Caco-2 (cell line): ENCODE data around the gene HACD2. TPM values are rescaled to one million over a fixed set of nuclear protein-coding genes. Genes with fewer than 3 reads are reported as not detected.
"Not testable (repeated sequence)": the region's sequence is repeated elsewhere in the genome, so short reads cannot be mapped to it uniquely, and the experiment has no call there.

Experiments
- BruUV-seq: library from RNA; stranded (reverse); fragments of 400-500 nt; replicated peaks from 2 replicates; lab custom pipeline; 2021; lab: Mats Ljungman, UMichigan
- CTCF ChIA-PET: fragments of 300-600 bp; sonication (Branson Sonifier 250); formaldehyde crosslinking; loops from one replicate; lab custom pipeline; 2022; ENCODE audit warnings: antibody characterized with exemption; lab: Charles Lee
- POLR2A ChIA-PET: fragments of 300-600 bp; sonication (Branson Sonifier 250); formaldehyde crosslinking; loops from one replicate; lab custom pipeline; 2022; ENCODE audit warnings: antibody characterized with exemption; lab: Charles Lee
- DNase-seq, 2 experiments: peaks; one replicate each; pipeline versions ENCODE4 v3.0.0 to v3.0.0-alpha.2; 2020 to 2022
- H3K27me3 ChIP-seq: replicated peaks from 2 replicates; pipeline ENCODE4 v1.6.0; 2011; ENCODE audit warnings: low read length; ENCODE audit not compliant: control insufficient read depth, insufficient read depth
- H3K36me3 ChIP-seq: 2 replicates; pipeline ENCODE4 v1.5.1; 2011; ENCODE audit warnings: low read length; ENCODE audit not compliant: control insufficient read depth, insufficient read depth
- H3K4me1 ChIP-seq: fragments of 250-450 bp; sonication (Bioruptor Pico); 2 replicates; pipeline ENCODE4 v1.5.1; 2020; ENCODE audit warnings: mild to moderate bottlenecking
- H3K4me3 ChIP-seq: 2 replicates; pipeline ENCODE4 v1.5.1; 2011; ENCODE audit warnings: low read depth, mild to moderate bottlenecking, control low read depth, low read length
- H3K9me3 ChIP-seq: fragments of 250-450 bp; sonication (Bioruptor Pico); 2 replicates; pipeline ENCODE4 v1.5.1; 2020; ENCODE audit warnings: mild to moderate bottlenecking, moderate library complexity
- H3K27ac Mint-ChIP-seq: one replicate; pipeline ENCODE4 v1.8.0; 2022; ENCODE audit warnings: mixed read lengths; ENCODE audit not compliant: unreplicated experiment
- H3K27me3 Mint-ChIP-seq: one replicate; pipeline ENCODE4 v1.8.0; 2022; ENCODE audit warnings: mixed read lengths; ENCODE audit not compliant: insufficient read depth, unreplicated experiment
- H3K36me3 Mint-ChIP-seq: one replicate; pipeline ENCODE4 v1.8.0; 2022; ENCODE audit warnings: mild to moderate bottlenecking, mixed read lengths; ENCODE audit not compliant: insufficient read depth, unreplicated experiment
- H3K4me1 Mint-ChIP-seq: one replicate; pipeline ENCODE4 v1.8.0; 2022; ENCODE audit warnings: low read depth, mixed read lengths; ENCODE audit not compliant: unreplicated experiment
- H3K4me3 Mint-ChIP-seq: one replicate; pipeline ENCODE4 v1.8.0; 2022; ENCODE audit warnings: mild to moderate bottlenecking, moderate library complexity, mixed read lengths; ENCODE audit not compliant: unreplicated experiment
- H3K9me3 Mint-ChIP-seq: one replicate; pipeline ENCODE4 v1.8.0; 2022; ENCODE audit warnings: mixed read lengths; ENCODE audit not compliant: unreplicated experiment
- CTCF ChIP-seq, 2 experiments: fragments of 200-600 bp in 1 of 2; IDR thresholded peaks; 1 replicate in 1 of 2; 2 replicates in 1 of 2; pipeline versions ENCODE4 v1.5.1 to v1.8.0; 2011 to 2022; ENCODE audit warnings: antibody characterized with exemption in 1 of 2, control low read depth in 1 of 2, inconsistent platforms in 1 of 2, low read depth in 1 of 2, low read length in 1 of 2, mild to moderate bottlenecking in 1 of 2, moderate library complexity in 1 of 2; ENCODE audit not compliant: insufficient read depth in 1 of 2, severe bottlenecking in 1 of 2, unreplicated experiment in 1 of 2
- intact Hi-C: fragments of 100-400 bp; cut with micrococcal nuclease; formaldehyde crosslinking; loops from one replicate; pipeline ENCODE4 v1.10.0; 2022; ENCODE audit not compliant: unreplicated experiment
- total RNA-seq: library from RNA; stranded (reverse); gene quantifications from 2 replicates; pipeline ENCODE4 v1.2.3, GENCODE V29; 2022

The HACD2 gene
- total RNA-seq, 1 experiment from 2014 or later, result 92.5 TPM

DNA sequence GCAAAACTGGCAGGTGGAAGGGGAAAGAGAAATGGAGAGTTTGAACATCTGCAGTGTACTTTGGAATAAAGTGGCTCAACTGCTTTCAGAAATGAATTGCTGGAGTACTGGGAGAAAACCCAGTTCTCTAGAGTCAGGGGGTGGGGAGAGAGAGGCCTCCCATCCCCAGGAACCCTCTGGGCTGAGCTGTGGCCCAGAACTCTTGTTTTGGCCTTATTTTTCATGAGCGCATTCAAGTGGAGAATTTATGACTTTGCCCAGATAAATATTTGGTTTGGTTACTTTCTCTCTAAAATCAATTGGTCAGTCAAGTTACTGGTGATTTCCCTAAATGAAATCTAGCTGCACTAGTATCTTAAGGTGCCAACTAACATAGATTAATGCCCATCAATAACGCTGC lies 28.7 kb upstream of the HACD2 start:
- no peak overlapping the region for H3K4me3 ChIP-seq
- Mint-ChIP-seq H3K4me3 (no peak overlapping the region), H3K27ac (no peak overlapping the region), H3K9me3 (no peaks in the 10 kb centered on the region), H3K27me3 (no peaks in the 10 kb centered on the region), H3K4me1 (peaks cover 6% of the 10 kb centered on the region), H3K36me3 (peaks cover 6% of the 10 kb centered on the region)
- ChIA-PET POLR2A (interaction anchor here (0.6 to 0.7 kb wide), 2 partner anchors 27 to 36 kb away, joined by 4 to 11 read pairs; no protein-coding TSS in a partner anchor), CTCF (no interaction called here)
- H3K27me3 ChIP-seq, result no peaks in the 10 kb centered on the region
- BruUV-seq, result no TSS peak
- intact Hi-C loops, result no loop called here
- peaks cover 8% of the 10 kb centered on the region for H3K4me1 ChIP-seq
- no peaks in the 10 kb centered on the region for H3K9me3 ChIP-seq
- DNase-seq, result no peak
- TF ChIP-seq CTCF (IDR thresholded peaks at IDR 0.05; ENCODE audit: insufficient read depth in 1 of 2, low read depth in 1 of 2, low read length in 1 of 2, severe bottlenecking in 1 of 2, unreplicated experiment in 1 of 2), result no peak
- H3K36me3 ChIP-seq, result peaks cover 1% of the 10 kb centered on the region

DNA sequence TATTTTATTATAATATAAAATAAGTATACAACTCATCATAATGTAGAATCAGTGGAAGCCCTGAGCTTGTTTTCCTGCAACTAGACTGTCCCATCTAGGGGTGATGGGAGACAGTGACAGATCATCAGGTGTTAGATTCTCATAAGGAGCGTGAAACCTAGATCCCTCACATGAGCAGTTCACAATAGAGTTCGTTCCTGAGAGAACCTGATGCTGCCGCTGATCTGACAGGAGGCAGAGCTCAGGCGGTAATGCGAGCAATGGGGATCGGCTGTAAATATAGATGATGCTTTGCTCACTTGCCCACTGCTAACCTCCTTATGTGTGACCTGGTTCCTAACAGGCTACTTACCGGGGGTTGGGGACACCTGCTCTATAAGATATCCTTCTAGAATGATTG lies 26.8 kb upstream of the HACD2 start:
- POLR2A ChIA-PET, H3K4me1 Mint-ChIP-seq, H3K36me3 Mint-ChIP-seq, H3K4me3 Mint-ChIP-seq, intact Hi-C loops, BruUV-seq, H3K9me3 ChIP-seq, CTCF ChIA-PET, H3K27me3 ChIP-seq, H3K9me3 Mint-ChIP-seq, H3K27me3 Mint-ChIP-seq, DNase-seq, H3K4me3 ChIP-seq, H3K36me3 ChIP-seq, H3K27ac Mint-ChIP-seq: not testable (repeated sequence)
- peaks cover 19% of the 10 kb centered on the region for H3K4me1 ChIP-seq

- Histone ChIP-seq H3K9me3 (no peaks in the 10 kb centered on the region), H3K36me3 (peaks cover 1% of the 10 kb centered on the region), H3K27me3 (no peaks in the 10 kb centered on the region), H3K4me3 (no peak overlapping the region), H3K4me1 (peaks cover 25% of the 10 kb centered on the region)
- H3K27ac Mint-ChIP-seq, result no peak overlapping the region
- no peaks in the 10 kb centered on the region for H3K27me3 Mint-ChIP-seq
- no TSS peak for BruUV-seq
- H3K4me1 Mint-ChIP-seq, result peaks cover 9% of the 10 kb centered on the region
- DNase-seq, result no peak
- no peak overlapping the region for H3K4me3 Mint-ChIP-seq
- H3K9me3 Mint-ChIP-seq, result no peaks in the 10 kb centered on the region
- POLR2A ChIA-PET, result no interaction called here
- peaks cover 6% of the 10 kb centered on the region for H3K36me3 Mint-ChIP-seq
- TF ChIP-seq CTCF (IDR thresholded peaks at IDR 0.05; ENCODE audit: insufficient read depth in 1 of 2, low read depth in 1 of 2, low read length in 1 of 2, severe bottlenecking in 1 of 2, unreplicated experiment in 1 of 2), result no peak
- CTCF ChIA-PET, result no interaction called here
- intact Hi-C loops, result no loop called here
Observed at GRCh38 chr3:123611082-123611481, 26.2 kb upstream of the HACD2 start.

DNA sequence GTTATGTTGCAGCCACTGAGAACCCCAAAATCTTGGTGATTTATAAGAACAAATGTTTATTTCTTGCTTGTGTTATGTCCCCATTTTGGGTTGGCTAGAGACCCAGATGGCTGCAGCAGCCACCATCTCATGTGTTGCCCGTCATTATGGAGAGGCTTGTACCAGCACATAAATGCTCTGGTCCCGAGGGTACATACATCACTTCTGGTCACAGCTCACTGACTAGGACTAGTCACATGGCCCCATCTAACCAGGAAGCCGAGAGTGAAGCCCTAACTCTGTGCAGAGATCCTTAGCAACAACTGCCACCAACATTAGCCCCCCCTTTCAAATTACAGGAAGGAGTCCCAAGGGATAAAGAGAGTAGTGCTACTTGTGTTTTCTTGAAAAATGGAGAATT lies 25.5 kb upstream of the HACD2 start:
- H3K4me3 ChIP-seq, result no peak overlapping the region
- H3K36me3 Mint-ChIP-seq, result peaks cover 6% of the 10 kb centered on the region
- H3K4me3 Mint-ChIP-seq, result no peak overlapping the region
- intact Hi-C loops, result no loop called here
- no peaks in the 10 kb centered on the region for H3K27me3 ChIP-seq
- CTCF ChIA-PET, result no interaction called here
- H3K4me1 ChIP-seq, result peaks cover 30% of the 10 kb centered on the region
- no peaks in the 10 kb centered on the region for H3K9me3 Mint-ChIP-seq
- H3K36me3 ChIP-seq, result peaks cover 1% of the 10 kb centered on the region
- H3K4me1 Mint-ChIP-seq, result peaks cover 16% of the 10 kb centered on the region
- no TSS peak for BruUV-seq
- no peak for TF ChIP-seq CTCF (IDR thresholded peaks at IDR 0.05; ENCODE audit: insufficient read depth in 1 of 2, low read depth in 1 of 2, low read length in 1 of 2, severe bottlenecking in 1 of 2, unreplicated experiment in 1 of 2)
- POLR2A ChIA-PET, result no interaction called here
- no peak overlapping the region for H3K27ac Mint-ChIP-seq
- H3K9me3 ChIP-seq, result no peaks in the 10 kb centered on the region
- H3K27me3 Mint-ChIP-seq, result no peaks in the 10 kb centered on the region
- DNase-seq, result no peak
